ENCODE measurements around the gene HPS1.
"Not testable (repeated sequence)": the region's sequence is repeated elsewhere in the genome, so short reads cannot be mapped to it uniquely, and the experiment has no call there.

HPS1 gene

DNA sequence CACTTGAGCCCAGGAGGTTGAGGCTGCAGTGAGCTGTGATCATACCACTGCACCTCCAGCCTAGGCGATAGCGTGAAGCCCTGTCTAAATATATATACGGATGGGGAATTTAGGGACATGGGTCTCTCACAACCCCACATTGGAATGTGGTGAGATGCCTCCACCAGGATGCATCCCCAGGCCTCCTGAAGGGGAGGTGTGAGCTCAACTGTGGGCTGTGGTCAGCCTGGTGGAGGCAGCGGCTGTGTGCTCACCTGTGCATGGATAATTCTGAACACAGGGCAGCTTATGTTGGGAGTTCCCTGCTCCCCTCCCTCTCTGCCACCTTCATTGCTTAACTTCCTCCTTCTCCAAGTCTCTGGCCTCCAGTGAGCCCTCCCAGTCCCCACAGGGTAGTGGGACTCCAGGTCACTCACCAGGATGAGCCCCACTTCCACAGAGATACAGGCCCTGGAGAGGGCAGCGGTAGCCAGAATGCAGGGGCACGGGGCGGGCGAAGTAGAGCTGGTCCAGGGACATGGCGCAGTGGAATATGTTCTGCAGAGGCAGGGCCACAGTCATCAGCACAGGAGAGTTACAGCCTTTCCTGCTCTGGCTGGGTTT, 62.1 kb downstream of the HPS1 start:
- TF ChIP-seq CTCF (IDR thresholded peaks at IDR 0.05; ENCODE audit: extremely low read depth, missing control alignments), result no peak
- no peak for DNase-seq (ENCODE audit: low spot score)

GRCh38 chr10:98383869-98384268, 62.9 kb downstream of the HPS1 start:
- DNase-seq (ENCODE audit: low spot score), result no peak
- TF ChIP-seq CTCF (IDR thresholded peaks at IDR 0.05; ENCODE audit: extremely low read depth, missing control alignments), result no peak

GRCh38 chr10:98383134-98383667, 63.5 kb downstream of the HPS1 start:
- DNase-seq (ENCODE audit: low spot score), result not testable (repeated sequence)

DNA sequence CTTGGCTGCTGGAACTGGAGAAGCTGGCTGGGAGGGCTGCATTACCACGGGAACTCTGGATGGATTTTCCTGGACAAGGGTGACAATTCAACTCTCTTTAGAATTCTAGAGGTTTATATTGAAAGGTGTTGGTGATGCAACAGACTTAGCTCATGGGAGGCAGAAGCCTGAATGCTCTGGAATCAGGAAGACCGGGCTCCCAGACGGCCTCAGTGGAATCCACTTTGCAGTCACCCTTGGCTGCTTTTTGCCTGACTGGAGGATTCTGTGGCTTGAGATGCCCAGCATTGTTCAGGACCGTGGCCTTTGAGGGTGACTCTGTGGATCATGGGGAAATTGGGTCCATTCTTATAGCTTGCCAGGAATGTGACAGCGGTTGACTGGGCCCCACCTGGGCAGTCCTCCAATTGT, 64.0 kb downstream of the HPS1 start:
- no peak for TF ChIP-seq CTCF (IDR thresholded peaks at IDR 0.05; ENCODE audit: extremely low read depth, missing control alignments)
- no peak for DNase-seq (ENCODE audit: low spot score)

- TF ChIP-seq CTCF (IDR thresholded peaks at IDR 0.05; ENCODE audit: extremely low read depth, missing control alignments), result no peak
- no peak for DNase-seq (ENCODE audit: low spot score)
Observed at GRCh38 chr10:98380493-98381339, 66.0 kb downstream of the HPS1 start.

- TF ChIP-seq CTCF (IDR thresholded peaks at IDR 0.05; ENCODE audit: extremely low read depth, missing control alignments), result no peak
- DNase-seq (ENCODE audit: low spot score), result no peak
Observed at GRCh38 chr10:98378722-98379121, 68.0 kb downstream of the HPS1 start.

DNA sequence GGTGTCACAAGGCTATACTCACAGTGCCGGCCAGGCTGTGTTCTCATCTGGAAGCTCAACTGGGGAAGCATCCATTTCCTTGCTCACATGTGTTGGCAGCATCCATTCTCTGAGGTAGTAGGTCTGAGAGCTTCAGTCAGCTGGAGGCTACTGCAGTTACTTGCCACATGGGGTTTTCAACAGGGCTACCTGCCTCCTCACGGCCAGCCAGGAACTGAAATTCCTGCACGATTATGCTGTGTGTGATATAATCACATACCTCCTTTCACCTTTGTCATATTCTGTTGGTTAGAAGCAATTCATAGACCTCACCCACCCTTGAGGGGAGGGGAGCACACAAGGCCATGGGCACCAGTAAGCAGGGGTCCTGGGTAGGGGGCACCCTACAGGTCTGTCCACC, 69.2 kb downstream of the HPS1 start:
- TF ChIP-seq CTCF (IDR thresholded peaks at IDR 0.05; ENCODE audit: extremely low read depth, missing control alignments), result no peak
- no peak for DNase-seq (ENCODE audit: low spot score)
